ENCODE data around the gene VILL. TPM values are rescaled to one million over a fixed set of nuclear protein-coding genes. Genes with fewer than 3 reads are reported as not detected.

VILL gene
- total and polyA plus RNA-seq, 10 of the 15 experiments (the other 5 are each of a cell fraction or from before 2014, with no cell fraction given), result 0.15 to 5.4 (median 2.1) TPM; not detected in 1

GRCh38 chr3:38009807-38010591 is 19.4 kb downstream of the VILL start (continued):
- TF ChIP-seq IRF5 (IDR thresholded peaks at IDR 0.05; ENCODE audit: borderline replicate concordance) (no peak), CREB1 (IDR thresholded peaks at IDR 0.05; ENCODE audit: low read depth) (no peak)

GRCh38 chr3:38011111-38011510 is 20.5 kb downstream of the VILL start:
- in situ Hi-C loops (cut with MboI) (no loop called here), intact Hi-C loops (cut with micrococcal nuclease; ENCODE audit: unreplicated experiment) (no loop called here)
- ChIA-PET POLR2A (no interaction called here), CTCF (interaction anchor here (0.9 kb wide), 1 partner anchor 14 kb away, joined by 3 read pairs; no protein-coding TSS in a partner anchor), RAD21 (ENCODE audit: unreplicated experiment) (no interaction called here), SMC1A (ENCODE audit: uncharacterized antibody, unreplicated experiment) (no interaction called here)
- H3K9me3 ChIP-seq (replicated peaks; ENCODE audit: control insufficient read depth, insufficient read depth, low read length), result no peaks in the 10 kb centered on the region; the same call in 2 of the 3 replicates
- DNase-seq (ENCODE audit: low read depth, low spot score) (no peak), FAIRE-seq (no peak), ATAC-seq (no peak)
- BruUV-seq (replicated peaks), result no TSS peak
- 81% methylated on average over 21 of the region's 21 CpGs for WGBS (ENCODE audit: insufficient coverage, insufficient replicate concordance, low lambda C conversion rate, missing lambda C conversion rate)
- H3K79me2 ChIP-seq (ENCODE audit: control insufficient read depth, insufficient read depth, low read length), result no peaks in the 10 kb centered on the region
- H3K27me3 ChIP-seq (replicated peaks in 1 of 2; ENCODE audit: control insufficient read depth in 2 of 2, insufficient read depth in 2 of 2, low read length in 1 of 2), result no peaks in the 10 kb centered on the region
- H3K9ac ChIP-seq (ENCODE audit: control insufficient read depth, insufficient read depth, low read length), result no peak overlapping the region
- H4K20me1 ChIP-seq (ENCODE audit: control insufficient read depth, insufficient read depth), result no peaks in the 10 kb centered on the region
- H3K4me1 ChIP-seq (ENCODE audit: control insufficient read depth, insufficient read depth, low read length), result no peaks in the 10 kb centered on the region
- H3K36me3 ChIP-seq (ENCODE audit: control insufficient read depth in 2 of 2, insufficient read depth in 2 of 2, low read length in 1 of 2), result no peaks in the 10 kb centered on the region; a peak in 1 of 4 replicates
- H3K4me3 ChIP-seq, result no peak overlapping the region
- H3K27ac ChIP-seq (ENCODE audit: control insufficient read depth, insufficient read depth), result no peak overlapping the region
- H2AFZ ChIP-seq (ENCODE audit: control insufficient read depth, low read depth, low read length), result no peak overlapping the region
- H3K4me2 ChIP-seq (ENCODE audit: control insufficient read depth, insufficient read depth), result no peak overlapping the region
- TF ChIP-seq MTA2 (IDR thresholded peaks at IDR 0.05; ENCODE audit: low read depth) (no peak), ZNF217 (IDR thresholded peaks at IDR 0.05) (no peak), HSF1 (IDR thresholded peaks at IDR 0.05; ENCODE audit: low read depth, low read length) (no peak), E2F8 (IDR thresholded peaks at IDR 0.05; ENCODE audit: low read depth, partially characterized antibody) (no peak), YY1 (IDR thresholded peaks at IDR 0.05; ENCODE audit: low read depth, low read length) (no peak), SUZ12 (IDR thresholded peaks at IDR 0.05; ENCODE audit: unreplicated experiment) (no peak), MEF2A (IDR thresholded peaks at IDR 0.05; ENCODE audit: insufficient read depth, low read depth, low read length) (no peak), CBX3 (IDR thresholded peaks at IDR 0.05; ENCODE audit: borderline replicate concordance, low read depth) (no peak), NKRF (conservative IDR thresholded peaks at IDR 0.05) (no peak), BACH1 (IDR thresholded peaks at IDR 0.05; ENCODE audit: borderline replicate concordance) (no peak), RAD51 (IDR thresholded peaks at IDR 0.05) (no peak), FOXM1 (IDR thresholded peaks at IDR 0.05; ENCODE audit: low read depth, low read length) (no peak), SRF (IDR thresholded peaks at IDR 0.05; ENCODE audit: low read depth in 2 of 2, low read length in 2 of 2) (no peak)
